SK-N-MC (cell line): ENCODE results near the gene TTC28.

Experiments
- DNase-seq: peaks from one replicate; pipeline ENCODE4 v3.0.0-alpha.2; 2011; ENCODE audit warnings: low read depth, low spot score
- H3K27ac ChIP-seq: fragments of 200-600 bp; sonication (generic); 2 replicates; pipeline ENCODE4 v1.5.1; 2016; ENCODE audit warnings: mixed run types
- H3K36me3 ChIP-seq: fragments of 200-600 bp; sonication (generic); 2 replicates; pipeline ENCODE4 v1.6.1; 2017; ENCODE audit warnings: antibody characterized with exemption, low read length, mixed read lengths; ENCODE audit not compliant: insufficient read depth
- H3K4me3 ChIP-seq: fragments of 200-600 bp; sonication (generic); 2 replicates; pipeline ENCODE4 v1.5.1; 2016
- H3K9ac ChIP-seq: fragments of 200-600 bp; sonication (generic); 2 replicates; pipeline ENCODE4 v1.8.0; 2017; ENCODE audit warnings: mixed run types, mixed read lengths; ENCODE audit not compliant: insufficient read length
- H3K9me3 ChIP-seq: fragments of 200-600 bp; sonication (generic); 2 replicates; pipeline ENCODE4 v1.6.1; 2017; ENCODE audit warnings: low read depth, mild to moderate bottlenecking, antibody characterized with exemption, low read length, moderate library complexity, mixed read lengths
- EZH2 ChIP-seq: fragments of 200-600 bp; sonication (generic); IDR thresholded peaks from one replicate; pipeline ENCODE4 v1.6.1; 2017; ENCODE audit warnings: antibody characterized with exemption
- FOXP2 ChIP-seq: optimal IDR thresholded peaks from 2 replicates; pipeline ENCODE3; 2011; ENCODE audit warnings: mild to moderate bottlenecking, moderate library complexity; ENCODE audit not compliant: insufficient read depth; ENCODE audit errors: extremely low read length, control extremely low read depth
- POLR2AphosphoS5 ChIP-seq: IDR thresholded peaks from 2 replicates; pipeline ENCODE4 v1.6.1; 2012; ENCODE audit warnings: mild to moderate bottlenecking, low read depth, low read length, borderline replicate concordance

TTC28 gene

GRCh38 chr22:28462901-28463300 is 216.7 kb downstream of the TTC28 start:
- H3K9me3 ChIP-seq, result no peaks in the 10 kb centered on the region
- H3K27ac ChIP-seq, result no peak overlapping the region
- no peaks in the 10 kb centered on the region for H3K36me3 ChIP-seq
- no peak overlapping the region for H3K4me3 ChIP-seq
- TF ChIP-seq FOXP2 (no peak), EZH2 (no peak), POLR2AphosphoS5 (no peak)
- no peak for DNase-seq
- no peak overlapping the region for H3K9ac ChIP-seq

- Histone ChIP-seq H3K27ac (no peak overlapping the region), H3K9me3 (no peaks in the 10 kb centered on the region), H3K4me3 (no peak overlapping the region), H3K9ac (no peak overlapping the region), H3K36me3 (no peaks in the 10 kb centered on the region)
- TF ChIP-seq POLR2AphosphoS5 (no peak), FOXP2 (no peak), EZH2 (no peak)
- no peak for DNase-seq
Measured at GRCh38 chr22:28462041-28462440, 217.6 kb downstream of the TTC28 start.

- DNase-seq, result no peak
- no peak overlapping the region for H3K9ac ChIP-seq
- H3K27ac ChIP-seq, result no peak overlapping the region
- TF ChIP-seq EZH2, result no peak
- no peak for TF ChIP-seq POLR2AphosphoS5
- TF ChIP-seq FOXP2, result no peak
- H3K4me3 ChIP-seq, result no peak overlapping the region
- no peaks in the 10 kb centered on the region; the same call in 1 of the 2 replicates for H3K36me3 ChIP-seq
- no peaks in the 10 kb centered on the region for H3K9me3 ChIP-seq
Measured at GRCh38 chr22:28454431-28455064, 225.1 kb downstream of the TTC28 start.

- peak overlapping the region; percentile 74 for H3K27ac ChIP-seq
- H3K9ac ChIP-seq, result no peak overlapping the region
- TF ChIP-seq EZH2 (no peak), FOXP2 (no peak), POLR2AphosphoS5 (no peak)
- H3K9me3 ChIP-seq, result no peaks in the 10 kb centered on the region
- H3K36me3 ChIP-seq, result no peaks in the 10 kb centered on the region; the same call in 1 of the 2 replicates
- DNase-seq, result no peak
- no peak overlapping the region for H3K4me3 ChIP-seq
Measured at GRCh38 chr22:28450109-28450508, 229.5 kb downstream of the TTC28 start.

GRCh38 chr22:28449041-28449440 is 230.6 kb downstream of the TTC28 start:
- H3K36me3 ChIP-seq, result no peaks in the 10 kb centered on the region; the same call in 1 of the 2 replicates
- H3K27ac ChIP-seq, result no peak overlapping the region
- no peaks in the 10 kb centered on the region for H3K9me3 ChIP-seq
- no peak overlapping the region for H3K4me3 ChIP-seq
- no peak overlapping the region for H3K9ac ChIP-seq
- no peak for DNase-seq
- TF ChIP-seq POLR2AphosphoS5 (no peak), FOXP2 (no peak), EZH2 (no peak)

- no peak for TF ChIP-seq EZH2
- no peak for TF ChIP-seq FOXP2
- no peak for TF ChIP-seq POLR2AphosphoS5
- no peak overlapping the region for H3K4me3 ChIP-seq
- H3K9ac ChIP-seq, result no peak overlapping the region
- H3K9me3 ChIP-seq, result no peaks in the 10 kb centered on the region
- DNase-seq, result no peak
- H3K27ac ChIP-seq, result no peak overlapping the region
- H3K36me3 ChIP-seq, result no peaks in the 10 kb centered on the region; the same call in 1 of the 2 replicates
Measured at GRCh38 chr22:28448625-28449024, 231.0 kb downstream of the TTC28 start.

GRCh38 chr22:28444659-28445058 is 235.0 kb downstream of the TTC28 start:
- Histone ChIP-seq H3K4me3 (no peak overlapping the region), H3K27ac (no peak overlapping the region), H3K9ac (no peak overlapping the region), H3K9me3 (no peaks in the 10 kb centered on the region), H3K36me3 (no peaks in the 10 kb centered on the region)
- DNase-seq, result no peak
- TF ChIP-seq EZH2 (no peak), POLR2AphosphoS5 (no peak), FOXP2 (no peak)

GRCh38 chr22:28443526-28443876 is 236.1 kb downstream of the TTC28 start:
- no peak for DNase-seq

GRCh38 chr22:28442711-28443525 is 236.7 kb downstream of the TTC28 start:
- Histone ChIP-seq H3K36me3 (no peaks in the 10 kb centered on the region), H3K9me3 (no peaks in the 10 kb centered on the region), H3K27ac (peak overlapping the region; percentile 79), H3K4me3 (peak overlapping the region; percentile 79), H3K9ac (peak overlapping the region; percentile 74)
- no peak for DNase-seq
- TF ChIP-seq POLR2AphosphoS5 (no peak), FOXP2 (no peak), EZH2 (no peak)

More at GRCh38 chr22:28443526-28443876, 236.1 kb downstream of the TTC28 start:
- TF ChIP-seq FOXP2 (no peak), POLR2AphosphoS5 (peak; percentile 49; the same call in 1 of the 2 replicates), EZH2 (no peak)
- H3K27ac ChIP-seq, result peak overlapping the region; percentile 79
- H3K36me3 ChIP-seq, result no peaks in the 10 kb centered on the region
- no peaks in the 10 kb centered on the region for H3K9me3 ChIP-seq
- peak overlapping the region; percentile 79 for H3K4me3 ChIP-seq
- H3K9ac ChIP-seq, result peak overlapping the region; percentile 74
